ENCODE data around the gene BANP.

BANP gene

DNA sequence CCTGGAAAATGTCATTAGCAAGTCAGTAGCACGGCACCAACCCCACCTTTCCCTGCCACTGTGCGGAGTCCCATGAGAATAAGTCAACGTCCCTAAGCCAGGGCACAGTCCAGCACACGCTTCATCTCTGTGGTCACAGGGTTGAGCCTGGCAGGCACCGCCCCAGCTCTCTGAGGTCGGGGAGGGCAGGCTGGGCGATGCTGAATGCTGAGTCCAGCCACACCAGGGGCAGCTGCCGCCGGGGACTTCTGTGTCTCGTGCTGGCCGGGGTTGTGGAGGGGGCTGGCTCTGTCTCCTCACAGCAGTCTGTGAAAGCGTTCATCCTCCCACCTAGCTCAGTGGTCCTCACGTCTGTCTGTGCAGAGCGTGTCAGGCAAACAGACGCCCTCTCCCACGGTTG is 53.2 kb downstream of the BANP start:
- H3K4me3 ChIP-seq (ENCODE audit: insufficient read depth, low read depth, low read length), result no peak overlapping the region
- H3K9me3 ChIP-seq (ENCODE audit: control insufficient read depth, low read length), result no peaks in the 10 kb centered on the region
- H3K36me3 ChIP-seq (ENCODE audit: control insufficient read depth, insufficient read depth, low read length), result peaks cover 9% of the 10 kb centered on the region
- H3K4me1 ChIP-seq (ENCODE audit: control insufficient read depth, insufficient read depth, low read length), result no peaks in the 10 kb centered on the region
- WGBS, 2 experiments, result 94 to 96% methylated on average over 16 of the region's 16 CpGs
- no peaks in the 10 kb centered on the region for H3K27me3 ChIP-seq (ENCODE audit: control insufficient read depth, insufficient read depth, low read length, poor library complexity, severe bottlenecking)
- no peak overlapping the region for H3K27ac ChIP-seq (ENCODE audit: insufficient read depth, low read depth, low read length, poor library complexity, severe bottlenecking)

DNA sequence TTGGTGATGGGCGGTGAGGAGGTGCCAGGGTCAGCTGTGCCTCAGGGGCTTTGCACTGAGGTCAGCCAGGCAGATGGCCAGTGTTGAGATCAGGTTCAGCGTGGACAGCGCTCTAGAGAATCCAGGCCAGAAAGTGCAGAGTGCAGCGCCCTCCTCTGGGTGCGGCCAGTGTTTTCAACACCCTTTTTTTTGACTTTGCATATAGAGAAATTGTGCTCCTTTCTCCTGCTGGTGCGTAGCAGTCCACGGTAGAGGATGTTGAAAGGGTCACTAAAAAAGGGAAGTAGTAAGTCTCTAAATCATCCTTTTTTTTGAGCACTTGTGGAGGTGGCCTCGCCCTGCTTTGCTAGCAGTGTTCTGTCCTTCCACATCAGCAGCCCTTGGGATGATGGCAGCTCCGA is 53.9 kb downstream of the BANP start:
- Histone ChIP-seq H3K4me3 (ENCODE audit: insufficient read depth, low read depth, low read length) (no peak overlapping the region), H3K27ac (ENCODE audit: insufficient read depth, low read depth, low read length, poor library complexity, severe bottlenecking) (no peak overlapping the region), H3K36me3 (ENCODE audit: control insufficient read depth, insufficient read depth, low read length) (peaks cover 9% of the 10 kb centered on the region), H3K9me3 (ENCODE audit: control insufficient read depth, low read length) (no peaks in the 10 kb centered on the region), H3K4me1 (ENCODE audit: control insufficient read depth, insufficient read depth, low read length) (peaks cover 4% of the 10 kb centered on the region), H3K27me3 (ENCODE audit: control insufficient read depth, insufficient read depth, low read length, poor library complexity, severe bottlenecking) (no peaks in the 10 kb centered on the region)
- 89 to 90% methylated on average over 9 of the region's 9 CpGs for WGBS, 2 experiments

DNA sequence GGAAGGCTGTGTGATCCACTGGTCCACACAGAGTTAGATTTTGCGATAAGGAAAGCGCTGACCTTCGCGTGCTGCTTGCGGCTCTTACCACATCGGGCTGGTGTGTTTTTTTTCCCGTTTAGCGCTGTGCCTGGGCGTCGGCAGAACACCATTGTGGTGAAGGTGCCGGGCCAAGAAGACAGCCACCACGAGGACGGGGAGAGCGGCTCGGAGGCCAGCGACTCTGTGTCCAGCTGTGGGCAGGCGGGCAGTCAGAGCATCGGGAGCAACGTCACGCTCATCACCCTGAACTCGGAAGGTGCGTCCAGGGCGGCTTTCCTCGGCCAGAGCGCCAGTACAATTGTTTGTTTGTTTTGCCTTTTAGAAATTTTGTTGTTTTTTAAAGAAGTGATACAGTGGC is 54.7 kb downstream of the BANP start:
- H3K27ac ChIP-seq (ENCODE audit: insufficient read depth, low read depth, low read length, poor library complexity, severe bottlenecking), result no peak overlapping the region
- no peak overlapping the region for H3K4me3 ChIP-seq (ENCODE audit: insufficient read depth, low read depth, low read length)
- H3K27me3 ChIP-seq (ENCODE audit: control insufficient read depth, insufficient read depth, low read length, poor library complexity, severe bottlenecking), result no peaks in the 10 kb centered on the region
- H3K9me3 ChIP-seq (ENCODE audit: control insufficient read depth, low read length), result no peaks in the 10 kb centered on the region
- peaks cover 4% of the 10 kb centered on the region for H3K4me1 ChIP-seq (ENCODE audit: control insufficient read depth, insufficient read depth, low read length)
- H3K36me3 ChIP-seq (ENCODE audit: control insufficient read depth, insufficient read depth, low read length), result peaks cover 9% of the 10 kb centered on the region
- WGBS, 2 experiments, result 97% methylated on average over 25 of the region's 25 CpGs

DNA sequence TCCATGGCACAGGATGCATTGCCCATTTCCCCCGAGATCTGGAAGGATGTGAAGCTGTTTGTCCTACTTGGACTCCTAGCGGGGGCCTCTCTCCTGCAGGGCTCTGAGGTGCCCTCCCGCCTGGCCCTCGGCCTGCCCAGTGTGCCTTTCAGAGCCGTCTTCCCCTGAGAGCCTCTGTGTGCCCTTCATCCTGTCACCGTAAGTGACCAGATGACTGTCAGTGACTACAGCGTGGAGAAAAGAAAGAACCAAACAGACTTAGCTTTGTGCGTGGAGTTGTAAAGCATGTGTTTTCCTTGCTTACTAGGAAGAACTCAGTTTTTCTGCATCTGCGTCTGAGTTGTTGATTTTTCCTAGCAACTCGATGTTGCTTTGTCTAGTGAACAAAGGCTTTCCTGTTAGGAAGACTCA is 56.1 kb downstream of the BANP start:
- Histone ChIP-seq H3K9me3 (ENCODE audit: control insufficient read depth, low read length) (no peaks in the 10 kb centered on the region), H3K27me3 (ENCODE audit: control insufficient read depth, insufficient read depth, low read length, poor library complexity, severe bottlenecking) (no peaks in the 10 kb centered on the region), H3K4me1 (ENCODE audit: control insufficient read depth, insufficient read depth, low read length) (peaks cover 4% of the 10 kb centered on the region), H3K36me3 (ENCODE audit: control insufficient read depth, insufficient read depth, low read length) (peaks cover 9% of the 10 kb centered on the region), H3K27ac (ENCODE audit: insufficient read depth, low read depth, low read length, poor library complexity, severe bottlenecking) (no peak overlapping the region), H3K4me3 (ENCODE audit: insufficient read depth, low read depth, low read length) (no peak overlapping the region)
- WGBS, 2 experiments, result 89 to 90% methylated on average over 10 of the region's 10 CpGs

DNA sequence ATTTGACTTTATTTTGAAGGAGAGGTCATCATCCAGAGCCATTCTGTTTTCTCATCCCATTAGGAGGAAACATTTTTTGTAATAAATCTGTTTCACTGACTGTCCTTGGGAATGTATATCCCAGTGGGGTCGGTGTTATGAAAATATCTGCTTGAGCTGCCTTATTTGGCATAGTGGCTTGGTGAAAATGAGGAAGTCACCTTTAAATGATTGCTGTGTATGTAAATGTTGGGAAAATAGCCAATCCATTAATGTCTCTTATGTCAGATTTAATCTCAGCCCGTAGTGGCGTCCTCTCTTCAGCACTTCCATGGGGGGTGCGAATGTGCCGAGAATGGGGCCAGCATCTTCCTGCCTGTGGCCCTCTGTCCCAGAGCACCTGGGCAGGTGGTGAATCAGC is 57.6 kb downstream of the BANP start:
- whole genome bisulfite sequencing, 2 experiments, result 90 to 91% methylated on average over 5 of the region's 5 CpGs
- Histone ChIP-seq H3K4me3 (ENCODE audit: insufficient read depth, low read depth, low read length) (no peak overlapping the region), H3K36me3 (ENCODE audit: control insufficient read depth, insufficient read depth, low read length) (peaks cover 9% of the 10 kb centered on the region), H3K9me3 (ENCODE audit: control insufficient read depth, low read length) (no peaks in the 10 kb centered on the region), H3K4me1 (ENCODE audit: control insufficient read depth, insufficient read depth, low read length) (peaks cover 4% of the 10 kb centered on the region), H3K27me3 (ENCODE audit: control insufficient read depth, insufficient read depth, low read length, poor library complexity, severe bottlenecking) (no peaks in the 10 kb centered on the region), H3K27ac (ENCODE audit: insufficient read depth, low read depth, low read length, poor library complexity, severe bottlenecking) (no peak overlapping the region)

DNA sequence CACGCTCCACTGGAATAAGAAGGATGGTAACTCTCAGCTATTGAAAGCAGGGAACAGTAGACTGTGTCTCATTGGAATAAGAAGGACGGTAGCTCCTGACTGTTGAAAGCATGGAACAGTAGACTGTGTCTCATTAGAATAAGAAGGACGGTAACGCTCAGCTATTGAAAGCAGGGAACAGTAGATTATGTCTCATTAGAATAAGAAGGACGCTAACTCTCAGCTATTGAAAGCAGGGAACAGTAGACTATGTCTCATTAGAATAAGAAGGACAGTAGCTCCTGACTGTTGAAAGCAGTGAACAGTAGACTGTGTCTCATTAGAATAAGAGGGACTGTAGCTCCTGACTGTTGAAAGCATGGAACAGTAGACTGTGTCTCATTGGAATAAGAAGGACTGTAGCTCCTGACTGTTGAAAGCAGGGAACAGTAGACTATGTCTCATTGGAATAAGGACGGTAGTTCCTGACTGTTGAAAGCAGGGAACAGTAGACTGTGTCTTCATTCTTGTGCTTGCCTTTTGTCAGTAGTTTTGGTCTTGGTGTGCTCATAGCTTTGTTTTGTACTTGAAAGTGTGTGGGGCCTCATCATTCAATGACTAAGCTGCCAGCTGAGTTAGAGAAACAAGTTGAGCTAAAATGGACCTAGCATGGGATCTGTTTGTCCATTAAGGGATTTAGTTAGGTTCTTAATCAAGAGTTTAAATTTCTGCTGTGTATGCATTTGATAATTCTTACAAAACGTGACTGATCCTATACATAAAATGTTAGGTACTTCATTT is 58.5 kb downstream of the BANP start:
- WGBS, 2 experiments, result 55 to 61% methylated on average over 7 of the region's 7 CpGs
- H3K27ac ChIP-seq (ENCODE audit: insufficient read depth, low read depth, low read length, poor library complexity, severe bottlenecking), result no peak overlapping the region
- H3K4me3 ChIP-seq (ENCODE audit: insufficient read depth, low read depth, low read length), result no peak overlapping the region
- H3K4me1 ChIP-seq (ENCODE audit: control insufficient read depth, insufficient read depth, low read length), result peaks cover 4% of the 10 kb centered on the region
- no peaks in the 10 kb centered on the region for H3K27me3 ChIP-seq (ENCODE audit: control insufficient read depth, insufficient read depth, low read length, poor library complexity, severe bottlenecking)
- no peaks in the 10 kb centered on the region for H3K9me3 ChIP-seq (ENCODE audit: control insufficient read depth, low read length)
- peaks cover 9% of the 10 kb centered on the region for H3K36me3 ChIP-seq (ENCODE audit: control insufficient read depth, insufficient read depth, low read length)

DNA sequence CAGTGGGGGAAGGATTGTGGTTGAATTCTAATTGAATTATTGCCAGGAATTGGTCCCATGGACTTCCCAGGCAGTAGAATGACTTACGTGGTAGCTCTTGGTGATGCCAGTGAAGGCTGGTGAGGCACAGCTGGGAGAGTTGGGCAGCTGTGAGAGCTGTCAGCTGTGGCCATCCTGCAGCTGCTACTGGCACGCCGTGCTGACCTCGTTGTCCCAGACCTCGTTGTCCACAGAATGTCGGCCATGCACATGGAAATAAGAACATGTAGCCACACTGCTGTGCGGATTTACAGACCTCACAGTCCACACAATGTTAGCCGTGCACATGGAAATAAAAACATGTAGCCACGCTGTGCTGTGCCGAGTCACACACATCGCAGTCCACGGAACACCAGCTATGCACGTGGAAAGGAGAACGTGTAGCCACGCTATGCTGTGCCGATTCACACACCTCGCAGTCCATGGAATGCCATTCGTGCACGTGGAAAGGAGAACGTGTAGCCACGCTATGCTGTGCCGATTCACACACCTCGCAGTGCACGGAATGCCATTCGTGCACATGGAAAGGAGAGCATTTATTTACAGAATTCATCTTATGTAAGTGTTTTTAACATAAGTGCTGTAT is 59.2 kb downstream of the BANP start:
- no peaks in the 10 kb centered on the region for H3K9me3 ChIP-seq (ENCODE audit: control insufficient read depth, low read length)
- no peak overlapping the region for H3K4me3 ChIP-seq (ENCODE audit: insufficient read depth, low read depth, low read length)
- H3K27ac ChIP-seq (ENCODE audit: insufficient read depth, low read depth, low read length, poor library complexity, severe bottlenecking), result no peak overlapping the region
- WGBS, 2 experiments, result 93% methylated on average over 25 of the region's 25 CpGs
- H3K36me3 ChIP-seq (ENCODE audit: control insufficient read depth, insufficient read depth, low read length), result peaks cover 9% of the 10 kb centered on the region
- H3K4me1 ChIP-seq (ENCODE audit: control insufficient read depth, insufficient read depth, low read length), result peaks cover 4% of the 10 kb centered on the region
- no peaks in the 10 kb centered on the region for H3K27me3 ChIP-seq (ENCODE audit: control insufficient read depth, insufficient read depth, low read length, poor library complexity, severe bottlenecking)

DNA sequence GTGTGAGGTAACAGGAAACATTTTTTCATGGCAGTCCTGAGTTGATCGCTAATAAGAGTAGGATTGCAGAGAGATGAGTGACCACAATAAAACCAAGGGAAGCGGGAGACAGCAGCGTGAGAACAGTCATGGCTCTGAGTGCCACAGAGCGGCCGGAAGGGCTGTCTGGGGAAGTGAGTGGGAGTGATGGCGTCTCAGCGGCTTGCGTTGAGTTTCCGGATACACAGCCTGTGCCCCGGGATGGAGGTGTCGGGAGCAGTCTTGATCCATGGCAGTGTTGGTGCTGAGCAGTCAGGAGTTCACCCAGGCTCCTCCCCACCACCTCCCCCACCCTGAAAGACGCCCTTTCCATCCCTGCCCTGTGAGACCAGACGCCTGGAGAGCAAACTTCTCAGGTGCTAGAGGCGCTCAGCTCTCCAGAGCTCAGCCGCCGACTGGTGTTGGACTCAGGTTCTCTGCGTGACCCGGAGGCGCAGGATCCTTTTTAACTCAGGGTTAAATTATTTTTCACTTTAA is 59.8 kb downstream of the BANP start:
- no peaks in the 10 kb centered on the region for H3K27me3 ChIP-seq (ENCODE audit: control insufficient read depth, insufficient read depth, low read length, poor library complexity, severe bottlenecking)
- H3K4me3 ChIP-seq (ENCODE audit: insufficient read depth, low read depth, low read length), result no peak overlapping the region
- H3K27ac ChIP-seq (ENCODE audit: insufficient read depth, low read depth, low read length, poor library complexity, severe bottlenecking), result no peak overlapping the region
- 90 to 96% methylated on average over 18 to 19 of the region's 19 CpGs for WGBS, 2 experiments
- no peaks in the 10 kb centered on the region for H3K9me3 ChIP-seq (ENCODE audit: control insufficient read depth, low read length)
- peaks cover 7% of the 10 kb centered on the region for H3K36me3 ChIP-seq (ENCODE audit: control insufficient read depth, insufficient read depth, low read length)
- H3K4me1 ChIP-seq (ENCODE audit: control insufficient read depth, insufficient read depth, low read length), result peaks cover 4% of the 10 kb centered on the region

DNA sequence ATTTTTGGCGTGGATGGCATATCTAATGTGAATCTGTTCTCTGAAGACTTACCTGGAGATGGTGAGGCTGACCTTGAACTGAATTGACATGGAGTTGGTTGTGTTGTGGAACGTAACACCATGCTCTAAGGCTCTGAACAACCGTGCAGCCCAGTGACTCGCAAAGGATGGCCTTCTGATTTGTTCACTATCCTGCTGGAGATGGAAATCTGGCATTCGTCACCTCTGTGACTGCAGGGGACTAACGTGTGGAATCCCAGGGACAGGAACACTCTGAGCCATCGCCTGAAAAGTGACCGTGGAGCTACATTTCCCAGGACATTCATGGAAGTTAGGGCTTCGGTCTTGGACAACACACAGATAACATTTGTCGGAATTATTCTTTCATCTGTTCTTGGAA is 61.1 kb downstream of the BANP start:
- no peak overlapping the region for H3K4me3 ChIP-seq (ENCODE audit: insufficient read depth, low read depth, low read length)
- 94% methylated on average over 10 of the region's 10 CpGs for WGBS, 2 experiments
- peaks cover 4% of the 10 kb centered on the region for H3K4me1 ChIP-seq (ENCODE audit: control insufficient read depth, insufficient read depth, low read length)
- no peaks in the 10 kb centered on the region for H3K27me3 ChIP-seq (ENCODE audit: control insufficient read depth, insufficient read depth, low read length, poor library complexity, severe bottlenecking)
- no peaks in the 10 kb centered on the region for H3K9me3 ChIP-seq (ENCODE audit: control insufficient read depth, low read length)
- H3K36me3 ChIP-seq (ENCODE audit: control insufficient read depth, insufficient read depth, low read length), result peaks cover 5% of the 10 kb centered on the region
- no peak overlapping the region for H3K27ac ChIP-seq (ENCODE audit: insufficient read depth, low read depth, low read length, poor library complexity, severe bottlenecking)

DNA sequence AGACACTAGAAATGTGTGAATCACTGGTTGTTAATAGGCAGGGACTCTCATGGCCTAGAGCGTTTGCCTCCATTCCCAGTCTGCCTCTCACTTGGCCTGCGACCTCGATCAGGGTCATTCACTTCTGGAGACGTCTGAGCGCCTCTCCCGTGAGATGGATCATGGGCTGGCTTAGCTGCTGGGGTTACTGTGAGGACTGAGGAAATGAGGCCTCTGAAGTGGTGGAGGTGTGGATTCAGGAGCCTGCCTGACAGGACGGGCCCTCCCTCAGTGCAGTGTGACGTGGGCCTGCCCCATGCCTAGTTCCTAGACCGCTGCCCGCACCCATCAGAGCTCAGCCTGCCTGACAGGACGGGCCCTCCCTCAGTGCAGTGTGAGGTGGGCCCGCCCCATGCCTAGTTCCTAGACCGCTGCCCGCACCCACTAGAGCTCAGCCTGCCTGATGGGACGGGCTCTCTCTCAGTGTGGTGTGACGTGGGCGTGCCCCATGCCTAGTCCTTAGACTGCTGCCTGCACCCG is 61.9 kb downstream of the BANP start:
- H3K9me3 ChIP-seq (ENCODE audit: control insufficient read depth, low read length), result no peaks in the 10 kb centered on the region
- 91 to 94% methylated on average over 18 of the region's 18 CpGs for WGBS, 2 experiments
- peaks cover 4% of the 10 kb centered on the region for H3K4me1 ChIP-seq (ENCODE audit: control insufficient read depth, insufficient read depth, low read length)
- H3K4me3 ChIP-seq (ENCODE audit: insufficient read depth, low read depth, low read length), result no peak overlapping the region
- H3K27me3 ChIP-seq (ENCODE audit: control insufficient read depth, insufficient read depth, low read length, poor library complexity, severe bottlenecking), result no peaks in the 10 kb centered on the region
- no peak overlapping the region for H3K27ac ChIP-seq (ENCODE audit: insufficient read depth, low read depth, low read length, poor library complexity, severe bottlenecking)
- no peaks in the 10 kb centered on the region for H3K36me3 ChIP-seq (ENCODE audit: control insufficient read depth, insufficient read depth, low read length)
